Spleen (tissue), 11 donors: Measurements from ENCODE around the gene ANP32B. TPM values are rescaled to one million over a fixed set of nuclear protein-coding genes. Genes with fewer than 3 reads are reported as not detected.

ENCODE experiments used
- DNase-seq: peaks from one replicate; pipeline ENCODE4 v3.0.0-alpha.2; 2020
- H3K27ac ChIP-seq, 8 donors: fragments of 200-600 bp; sonication (generic) in 7 of 8; 1 replicate in 4 of 8; 2 replicates in 4 of 8; pipeline versions ENCODE4 v1.5.0 to v1.8.0; 2016 to 2021; ENCODE audit warnings: inconsistent platforms in 4 of 8, mild to moderate bottlenecking in 4 of 8, moderate library complexity in 1 of 8
- H3K27me3 ChIP-seq, 7 donors: fragments of 200-600 bp; sonication (generic) in 6 of 7; replicated peaks in 1 of 7; 1 replicate in 4 of 7; 2 replicates in 3 of 7; pipeline versions ENCODE4 v1.5.0 to v1.8.0; 2016 to 2021; ENCODE audit warnings: inconsistent platforms in 3 of 7, mild to moderate bottlenecking in 1 of 7
- H3K36me3 ChIP-seq, 6 donors: fragments of 200-600 bp; sonication (generic) in 5 of 6; 1 replicate in 4 of 6; 2 replicates in 2 of 6; pipeline versions ENCODE4 v1.5.0 to v1.8.0; 2016 to 2021; ENCODE audit warnings: inconsistent platforms in 2 of 6
- H3K4me1 ChIP-seq, 6 donors: fragments of 200-600 bp; sonication (generic) in 5 of 6; 1 replicate in 3 of 6; 2 replicates in 3 of 6; pipeline versions ENCODE4 v1.5.0 to v1.8.0; 2016 to 2021; ENCODE audit warnings: inconsistent platforms in 3 of 6
- H3K4me3 ChIP-seq, 8 donors: fragments of 200-600 bp; sonication (generic) in 7 of 8; 1 replicate in 4 of 8; 2 replicates in 4 of 8; pipeline versions ENCODE4 v1.5.0 to v1.8.0; 2016 to 2021; ENCODE audit warnings: inconsistent platforms in 4 of 8, mild to moderate bottlenecking in 4 of 8, moderate library complexity in 2 of 8
- H3K9me3 ChIP-seq, 8 donors: fragments of 200-600 bp; sonication (generic) in 7 of 8; 1 replicate in 4 of 8; 2 replicates in 4 of 8; pipeline versions ENCODE4 v1.5.0 to v1.8.0; 2016 to 2021; ENCODE audit warnings: inconsistent platforms in 4 of 8
- CTCF ChIP-seq, 11 experiments: fragments of 200-600 bp in 7 of 11; fragments of 450-650 bp in 4 of 11; sonication (generic) in 4 of 11; IDR thresholded peaks in 8 of 11; conservative IDR thresholded peaks in 3 of 11; 1 replicate in 7 of 11; 2 replicates in 4 of 11; pipeline versions ENCODE4 v1.4.0 to v1.8.0; 2016 to 2021; ENCODE audit warnings: antibody characterized with exemption in 11 of 11, inconsistent platforms in 4 of 11, mild to moderate bottlenecking in 1 of 11
- POLR2A ChIP-seq, 3 donors: fragments of 450-650 bp; IDR thresholded peaks; one replicate each; pipeline ENCODE4 v1.5.1; 2017; ENCODE audit warnings: antibody characterized with exemption in 3 of 3, mild to moderate bottlenecking in 1 of 3
- POLR2AphosphoS5 ChIP-seq, 3 donors: sonication (generic); formaldehyde crosslinking; IDR thresholded peaks; one replicate each; pipeline ENCODE4 v1.5.1; 2017; ENCODE audit warnings: antibody characterized with exemption in 3 of 3
- WGBS, 5 donors: extraction: QIAGEN DNeasy Blood & Tissue Kit in 3 of 5; methylation state at CpG; one replicate each; pipeline versions ENCODE4 v1.1.5 to v1.1.7; 2013 to 2018; 5-methylcytosine and 5-hydroxymethylcytosine counted together
- intact Hi-C: fragments of 100-400 bp; cut with DNase I; formaldehyde crosslinking; loops from one replicate; pipeline ENCODE4 v1.15.0; 2023; ENCODE audit warnings: low total_unique reads
- polyA plus RNA-seq, 3 donors: library from polyadenylated mRNA; stranded (reverse); fragments of 200-250 nt; gene quantifications; one replicate each; pipeline ENCODE4 v1.2.1, GENCODE V29; 2013
- total RNA-seq, 7 donors: library from RNA; depleted of rRNA in 3 of 7; stranded (reverse); fragments of >200 nt in 3 of 7; fragmentation: NEBNext Ultra II Directional in 4 of 7; extraction: Animal tissue kit (Norgen Biotek cat#: 25700) in 4 of 7; gene quantifications; one replicate each; pipeline versions ENCODE4 v1.1.0 to v1.2.1, GENCODE V29; 2016 to 2021
- donor health status: healthy with polysubstance abuse.
- donor health status: DM: no; HTN: no; CAD: no; lungs with moderate emphysema.
- donor health status: DM: no; HTN: no; CAD: no.
- donor health status: Bipolar disorder and iron deficiency.
- donor health status: healthy.
- donor health status: DM: no; HTN: no; CAD: no.
- donor health status: DM: yes; HTN: yes; CAD: no.

The ANP32B gene
- total and polyA plus RNA-seq, 10 donors: 39.1 to 156 (median 113) TPM

DNA sequence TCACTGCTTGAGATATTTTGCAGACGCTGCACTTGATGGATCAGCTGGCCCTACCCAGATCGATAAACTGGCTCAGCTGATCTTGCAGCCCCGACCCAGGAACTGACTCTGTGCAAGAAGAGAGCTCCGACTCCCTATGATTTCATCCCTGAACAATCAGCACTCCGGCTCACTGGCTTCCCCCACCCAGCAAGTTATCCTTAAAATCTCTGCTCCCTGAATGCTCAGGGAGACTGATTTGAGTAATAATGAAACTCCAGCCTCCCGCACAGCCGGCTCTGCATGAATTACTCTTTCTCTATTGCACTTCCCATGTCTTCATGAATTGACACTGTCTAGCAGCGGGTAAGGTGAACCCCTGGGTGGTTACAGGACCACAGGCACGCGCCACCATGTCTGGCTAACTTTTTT is 56.5 kb downstream of the ANP32B start:
- H3K9me3 ChIP-seq: no peaks in the 10 kb centered on the region
- peak overlapping the region in 1 of 8 donors; percentile 26 for H3K4me3 ChIP-seq
- no peaks in the 10 kb centered on the region for H3K36me3 ChIP-seq
- TF ChIP-seq CTCF (IDR thresholded peaks at IDR 0.05 in 8 of 11, conservative IDR thresholded peaks at IDR 0.05 in 3 of 11) (no peak), POLR2A (IDR thresholded peaks at IDR 0.05) (no peak), POLR2AphosphoS5 (IDR thresholded peaks at IDR 0.05) (no peak)
- intact Hi-C loops: loop anchor here (5.0 to 10.0 kb wide), 2 partner anchors 32 to 55 kb away; partner anchors contain the start of gene ANP32B
- H3K27ac ChIP-seq: no peak overlapping the region
- DNase-seq: no peak
- peaks cover 5 to 72% (median 48%) of the 10 kb centered on the region in 6 donors for H3K4me1 ChIP-seq
- 65 to 78% (median 69%) methylated on average over 10 of the region's 10 CpGs for WGBS, 5 donors
- H3K27me3 ChIP-seq: no peaks in the 10 kb centered on the region

- WGBS, 5 donors: 82 to 94% (median 89%) methylated on average over 6 of the region's 6 CpGs
- intact Hi-C loops: loop anchor here (5.0 kb wide), 1 partner anchor 33 kb away; no protein-coding TSS in a partner anchor
- Histone ChIP-seq H3K27me3 (no peaks in the 10 kb centered on the region), H3K4me1 (peaks cover 0 to 72% (median 48%) of the 10 kb centered on the region in 6 donors), H3K36me3 (no peaks in the 10 kb centered on the region), H3K27ac (no peak overlapping the region), H3K9me3 (no peaks in the 10 kb centered on the region), H3K4me3 (no peak overlapping the region)
- DNase-seq: no peak
- TF ChIP-seq POLR2A (IDR thresholded peaks at IDR 0.05) (no peak), CTCF (IDR thresholded peaks at IDR 0.05 in 8 of 11, conservative IDR thresholded peaks at IDR 0.05 in 3 of 11) (no peak), POLR2AphosphoS5 (IDR thresholded peaks at IDR 0.05) (no peak)
Measured at GRCh38 chr9:98040212-98040611, 57.1 kb downstream of the ANP32B start.

DNA sequence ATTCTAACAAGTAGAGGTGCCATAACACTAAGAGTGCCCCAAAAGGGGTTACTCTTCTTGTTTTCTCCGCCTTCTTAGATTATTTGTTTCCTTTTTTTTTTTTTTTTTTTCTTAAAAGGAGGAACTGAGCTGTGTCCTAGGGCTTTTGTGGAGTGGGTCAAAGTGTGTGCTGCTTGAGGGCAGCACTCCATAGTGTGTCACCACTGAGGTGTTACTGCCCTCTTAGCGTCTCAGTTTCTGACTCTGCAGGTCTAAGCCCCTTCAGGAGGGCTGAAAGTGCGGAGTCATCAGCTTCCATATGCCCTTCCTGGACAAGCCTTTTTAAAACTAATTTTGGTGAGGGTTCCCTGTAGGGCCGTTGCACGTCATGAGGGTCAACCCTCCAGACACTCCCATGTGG is 60.8 kb downstream of the ANP32B start:
- H3K27ac ChIP-seq: peak overlapping the region in 3 of 8 donors; percentile 0 to 30 (median 29)
- intact Hi-C loops: loop anchor here (5.0 kb wide), 1 partner anchor 37 kb away; no protein-coding TSS in a partner anchor
- TF ChIP-seq POLR2AphosphoS5 (IDR thresholded peaks at IDR 0.05) (no peak), CTCF (IDR thresholded peaks at IDR 0.05 in 8 of 11, conservative IDR thresholded peaks at IDR 0.05 in 3 of 11) (no peak), POLR2A (IDR thresholded peaks at IDR 0.05) (no peak)
- H3K36me3 ChIP-seq: peaks cover 0 to 4% (median 0%) of the 10 kb centered on the region in 6 donors
- H3K4me1 ChIP-seq: peaks cover 0 to 72% (median 42%) of the 10 kb centered on the region in 6 donors
- H3K4me3 ChIP-seq: no peak overlapping the region
- no peaks in the 10 kb centered on the region for H3K27me3 ChIP-seq
- WGBS, 5 donors: 71 to 87% (median 80%) methylated on average over 5 of the region's 5 CpGs
- DNase-seq: no peak
- no peaks in the 10 kb centered on the region for H3K9me3 ChIP-seq

GRCh38 chr9:98045234-98046179 is 62.4 kb downstream of the ANP32B start:
- peak in 2 of 11 experiments; percentile 19 to 39 for TF ChIP-seq CTCF (IDR thresholded peaks at IDR 0.05 in 8 of 11, conservative IDR thresholded peaks at IDR 0.05 in 3 of 11)
- peak in 1 of 3 donors; percentile 58 for TF ChIP-seq POLR2AphosphoS5 (IDR thresholded peaks at IDR 0.05)
- no peak for TF ChIP-seq POLR2A (IDR thresholded peaks at IDR 0.05)
- Histone ChIP-seq H3K36me3 (peaks cover 0 to 4% (median 0%) of the 10 kb centered on the region in 6 donors), H3K27me3 (no peaks in the 10 kb centered on the region), H3K4me3 (peak overlapping the region in 7 of 8 donors; percentile 22 to 60 (median 29)), H3K4me1 (peaks cover 0 to 56% (median 28%) of the 10 kb centered on the region in 6 donors), H3K9me3 (no peaks in the 10 kb centered on the region), H3K27ac (peak overlapping the region in 7 of 8 donors; percentile 28 to 80 (median 70))
- DNase-seq: no peak
- 36 to 49% (median 41%) methylated on average over 6 of the region's 6 CpGs for WGBS, 5 donors
- intact Hi-C loops: no loop called here
